Fibroblast of pulmonary artery (primary cell): Measurements from ENCODE around the gene SLC25A21.

ENCODE experiments used
- DNase-seq: peaks from one replicate; pipeline ENCODE4 v3.0.0-alpha.2; 2010; ENCODE audit warnings: low read depth
- H3K4me3 ChIP-seq: replicated peaks from 2 replicates; pipeline ENCODE4 v1.5.1; 2011; ENCODE audit warnings: low read depth, mild to moderate bottlenecking, control low read depth, low read length, moderate library complexity
- CTCF ChIP-seq: IDR thresholded peaks from 2 replicates; pipeline ENCODE4 v1.5.1; 2011; ENCODE audit warnings: mild to moderate bottlenecking, control low read depth, low read length, inconsistent platforms; ENCODE audit errors: missing control alignments

Gene SLC25A21

DNA sequence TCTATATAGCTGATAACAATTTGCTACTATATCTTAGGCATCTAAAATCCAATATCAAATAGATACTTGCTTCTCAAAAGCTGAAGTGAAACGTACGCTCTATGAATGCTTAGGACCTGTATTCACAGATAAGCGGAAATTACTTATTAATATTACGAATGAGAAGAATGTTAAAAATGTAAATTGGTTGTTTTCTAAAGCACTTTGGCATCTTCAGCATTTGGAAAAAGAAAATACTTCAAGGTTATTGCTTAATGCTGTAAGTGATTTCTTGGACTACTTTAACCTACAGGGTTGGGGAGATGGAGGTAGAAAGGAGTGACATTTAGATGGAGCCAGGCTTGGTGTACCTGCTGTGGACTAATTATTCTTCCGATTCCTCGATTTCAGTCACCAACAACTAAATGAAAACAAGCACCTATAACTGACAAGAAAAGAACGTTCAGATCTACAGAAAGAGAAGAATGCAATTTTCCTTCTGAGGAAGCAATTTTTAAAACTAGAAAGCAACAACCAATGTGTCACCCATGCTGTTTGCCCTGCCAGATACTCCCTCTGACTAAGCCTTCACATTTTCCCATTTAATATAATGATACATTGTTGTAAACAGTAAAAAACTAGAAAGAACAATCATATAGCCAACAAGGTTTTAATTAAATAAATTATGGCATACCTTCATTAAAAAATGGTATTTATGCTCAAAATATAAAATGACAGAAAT, 49.3 kb downstream of the SLC25A21 start:
- H3K4me3 ChIP-seq = no peak overlapping the region
- TF ChIP-seq CTCF = no peak
- peak; percentile 2 for DNase-seq

DNA sequence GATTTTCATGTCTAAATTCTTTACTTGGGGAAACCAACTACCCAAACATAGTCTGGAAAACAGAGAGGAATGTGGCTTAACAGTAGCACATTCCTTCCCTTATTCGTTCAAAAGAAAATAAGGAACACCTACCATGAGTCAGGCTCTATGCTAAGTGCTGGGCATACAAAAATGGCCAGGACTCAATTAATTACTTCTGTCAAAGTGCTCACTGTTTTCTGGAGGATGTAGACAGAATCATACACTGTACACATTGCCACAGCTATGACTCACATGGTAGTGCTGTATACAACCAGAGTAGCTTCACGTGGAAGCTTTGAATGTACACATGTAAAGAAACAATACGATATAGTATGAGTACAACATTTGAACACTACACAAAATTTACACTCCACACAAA, 50.1 kb downstream of the SLC25A21 start:
- peak; percentile 60 for DNase-seq
- TF ChIP-seq CTCF = no peak
- no peak overlapping the region for H3K4me3 ChIP-seq

- no peak overlapping the region for H3K4me3 ChIP-seq
- no peak for TF ChIP-seq CTCF
- no peak for DNase-seq
Measured at GRCh38 chr14:37118673-37119366, 53.6 kb downstream of the SLC25A21 start.

GRCh38 chr14:37116933-37117849, 55.2 kb downstream of the SLC25A21 start:
- no peak overlapping the region for H3K4me3 ChIP-seq
- peak; percentile 43 for DNase-seq
- peak; percentile 18 for TF ChIP-seq CTCF

DNA sequence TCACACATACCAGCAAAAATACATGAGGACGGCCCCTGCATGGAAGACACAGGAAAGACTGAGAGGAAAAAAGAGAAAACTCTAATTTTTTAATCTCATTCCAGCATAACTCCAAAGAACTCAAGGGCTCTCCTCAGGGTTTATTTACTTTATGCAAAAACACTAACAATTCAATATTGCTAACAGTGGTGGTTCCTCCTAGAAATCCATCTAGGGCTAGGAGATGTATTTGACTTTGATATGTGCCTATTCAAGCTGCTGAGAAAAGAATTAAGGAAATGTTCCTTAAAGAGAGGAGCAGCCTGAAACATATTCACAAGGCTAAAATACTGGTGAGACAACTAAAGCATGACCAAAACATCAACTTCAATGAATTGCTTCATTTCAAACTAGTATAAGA, 57.0 kb downstream of the SLC25A21 start:
- no peak for TF ChIP-seq CTCF

DNA sequence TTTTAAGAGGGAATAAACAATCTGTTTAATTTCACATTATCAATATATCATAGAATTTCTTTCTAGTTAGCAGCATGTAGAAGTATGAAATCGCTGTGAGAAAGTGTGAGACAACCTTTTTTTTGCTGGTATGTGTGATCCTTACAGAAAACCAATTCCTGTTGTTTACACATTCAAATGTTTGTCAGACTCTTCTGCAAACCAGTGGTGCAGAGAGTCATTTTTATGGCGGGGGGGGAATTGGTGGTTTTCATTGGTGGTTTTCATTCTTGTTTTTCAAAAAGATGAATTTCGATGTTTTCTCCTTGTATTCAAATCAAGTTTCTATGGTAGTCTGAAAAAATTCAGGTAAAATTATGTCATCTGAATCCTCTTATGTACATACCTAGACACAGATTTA, 57.8 kb downstream of the SLC25A21 start:
- no peak overlapping the region for H3K4me3 ChIP-seq
- no peak for DNase-seq
- TF ChIP-seq CTCF = no peak

More for the DNA sequence above, 57.0 kb downstream of the SLC25A21 start:
- no peak overlapping the region for H3K4me3 ChIP-seq
- no peak for DNase-seq
